ENCODE results near the gene HYAL1.
A peak's percentile ranks its signal among the peaks of the same experiment; 100 is the strongest.

The HYAL1 gene

GRCh38 chr3:50340147-50340447 lies 36.7 kb upstream of the HYAL1 start:
- TF ChIP-seq, protein P1, sequence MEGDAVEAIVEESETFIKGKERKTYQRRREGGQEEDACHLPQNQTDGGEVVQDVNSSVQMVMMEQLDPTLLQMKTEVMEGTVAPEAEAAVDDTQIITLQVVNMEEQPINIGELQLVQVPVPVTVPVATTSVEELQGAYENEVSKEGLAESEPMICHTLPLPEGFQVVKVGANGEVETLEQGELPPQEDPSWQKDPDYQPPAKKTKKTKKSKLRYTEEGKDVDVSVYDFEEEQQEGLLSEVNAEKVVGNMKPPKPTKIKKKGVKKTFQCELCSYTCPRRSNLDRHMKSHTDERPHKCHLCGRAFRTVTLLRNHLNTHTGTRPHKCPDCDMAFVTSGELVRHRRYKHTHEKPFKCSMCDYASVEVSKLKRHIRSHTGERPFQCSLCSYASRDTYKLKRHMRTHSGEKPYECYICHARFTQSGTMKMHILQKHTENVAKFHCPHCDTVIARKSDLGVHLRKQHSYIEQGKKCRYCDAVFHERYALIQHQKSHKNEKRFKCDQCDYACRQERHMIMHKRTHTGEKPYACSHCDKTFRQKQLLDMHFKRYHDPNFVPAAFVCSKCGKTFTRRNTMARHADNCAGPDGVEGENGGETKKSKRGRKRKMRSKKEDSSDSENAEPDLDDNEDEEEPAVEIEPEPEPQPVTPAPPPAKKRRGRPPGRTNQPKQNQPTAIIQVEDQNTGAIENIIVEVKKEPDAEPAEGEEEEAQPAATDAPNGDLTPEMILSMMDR (IDR thresholded peaks at IDR 0.05; ENCODE audit: low read length, missing control alignments), result no peak
- H3K4me3 ChIP-seq (replicated peaks; ENCODE audit: low read depth, low read length), result peak overlapping the region; percentile 43

GRCh38 chr3:50339485-50340146 lies 36.2 kb upstream of the HYAL1 start:
- TF ChIP-seq, protein P1 (IDR thresholded peaks at IDR 0.05; ENCODE audit: low read length, missing control alignments), result no peak
- peak overlapping the region; percentile 43 for H3K4me3 ChIP-seq (replicated peaks; ENCODE audit: low read depth, low read length)
- peak; percentile 41 for DNase-seq (ENCODE audit: low read depth)

More at GRCh38 chr3:50340147-50340447, 36.7 kb upstream of the HYAL1 start:
- DNase-seq (ENCODE audit: low read depth), result no peak

GRCh38 chr3:50338965-50339364 lies 35.6 kb upstream of the HYAL1 start:
- no peak for DNase-seq (ENCODE audit: low read depth)
- H3K4me3 ChIP-seq (replicated peaks; ENCODE audit: low read depth, low read length), result no peak overlapping the region
- TF ChIP-seq, protein P1 (IDR thresholded peaks at IDR 0.05; ENCODE audit: low read length, missing control alignments), result no peak

GRCh38 chr3:50337175-50337861 lies 33.9 kb upstream of the HYAL1 start:
- TF ChIP-seq, protein P1 (IDR thresholded peaks at IDR 0.05; ENCODE audit: low read length, missing control alignments), result no peak
- DNase-seq (ENCODE audit: low read depth), result peak; percentile 100
- peak overlapping the region; percentile 94 for H3K4me3 ChIP-seq (replicated peaks; ENCODE audit: low read depth, low read length)

DNA sequence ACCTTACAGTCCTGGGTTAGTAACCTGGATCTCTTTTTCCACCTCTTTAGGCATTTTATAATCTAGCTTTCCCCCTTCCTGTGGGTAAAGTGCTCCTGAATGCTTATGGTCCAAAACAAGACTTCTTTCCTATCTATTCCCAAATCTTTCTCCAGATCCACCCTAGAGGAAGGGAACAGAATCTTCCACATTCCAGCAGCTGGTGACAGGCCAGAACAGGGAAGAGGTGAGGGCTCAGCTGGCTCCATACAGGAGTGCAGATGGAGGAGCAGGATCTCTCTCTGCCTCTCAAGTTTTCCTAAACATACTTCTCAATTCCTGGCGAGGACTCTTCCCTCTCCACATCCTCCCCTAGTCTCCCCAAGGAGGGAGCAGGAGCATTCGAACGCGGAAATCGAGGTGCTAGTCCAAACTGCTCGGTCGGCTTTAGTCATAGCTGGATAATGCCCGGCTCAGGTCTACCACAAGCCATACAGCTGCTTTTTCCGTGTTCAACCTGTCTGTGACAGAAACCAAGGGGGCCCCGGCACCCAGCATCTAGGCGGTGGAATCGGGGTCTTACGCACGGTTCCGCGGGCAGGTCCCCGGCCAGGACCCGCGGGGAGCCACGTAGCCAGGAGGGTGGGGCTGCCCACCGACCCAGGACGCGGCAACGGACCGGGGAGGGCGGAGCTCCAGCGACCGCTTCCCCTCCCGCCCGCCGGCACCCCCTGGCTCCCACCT lies 33.2 kb upstream of the HYAL1 start:
- H3K4me3 ChIP-seq (replicated peaks; ENCODE audit: low read depth, low read length), result peak overlapping the region; percentile 94
- no peak for DNase-seq (ENCODE audit: low read depth)
- TF ChIP-seq, protein P1 (IDR thresholded peaks at IDR 0.05; ENCODE audit: low read length, missing control alignments), result no peak

DNA sequence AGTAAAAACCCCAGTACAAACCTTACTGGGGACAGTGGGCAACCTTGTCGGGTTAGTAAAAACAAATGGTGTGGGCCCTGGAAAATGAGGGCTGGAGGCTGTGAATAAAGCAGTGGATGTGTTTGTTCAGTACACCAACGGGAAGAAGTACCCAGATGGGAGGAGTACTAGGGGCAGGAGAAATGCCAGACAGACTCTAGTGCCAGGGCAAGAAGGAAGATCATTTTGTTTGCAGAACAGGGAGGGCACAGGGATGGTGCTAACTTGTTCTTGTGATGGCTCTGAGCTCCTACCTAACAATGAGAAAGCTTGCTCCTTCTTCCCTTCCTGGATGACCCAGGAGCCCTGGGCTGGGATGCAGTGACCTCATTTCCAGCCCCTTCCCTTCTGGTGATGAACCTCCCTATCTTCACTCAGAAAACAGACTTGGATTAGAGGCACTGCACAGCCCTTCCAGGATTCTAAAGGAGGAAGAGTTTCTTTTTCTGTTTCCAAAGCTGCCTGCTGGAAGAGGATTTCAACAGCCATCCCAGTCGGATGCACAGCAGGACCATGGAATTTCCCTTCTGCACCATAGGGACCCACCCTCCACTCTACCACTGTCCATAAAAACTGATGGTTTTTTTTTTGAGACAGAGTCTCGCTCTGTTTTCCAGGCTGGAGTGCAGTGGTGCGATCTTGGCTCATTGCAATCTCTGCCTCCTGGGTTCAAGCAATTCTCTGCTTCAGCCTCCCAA lies 31.1 kb upstream of the HYAL1 start:
- TF ChIP-seq, protein P1 (IDR thresholded peaks at IDR 0.05; ENCODE audit: low read length, missing control alignments), result no peak
- H3K4me3 ChIP-seq (replicated peaks; ENCODE audit: low read depth, low read length), result peak overlapping the region; percentile 10
- no peak for DNase-seq (ENCODE audit: low read depth)

Measured in fibroblast of pulmonary artery (primary cell).